ENCODE data around the gene TMUB1. TPM values are rescaled to one million over a fixed set of nuclear protein-coding genes. Genes with fewer than 3 reads are reported as not detected.
A peak's percentile ranks its signal among the peaks of the same experiment; 100 is the strongest.
"Not testable (repeated sequence)": the region's sequence is repeated elsewhere in the genome, so short reads cannot be mapped to it uniquely, and the experiment has no call there.

Gene TMUB1
- total RNA-seq, 1 donor from 2014 or later, result 40.3 TPM

DNA sequence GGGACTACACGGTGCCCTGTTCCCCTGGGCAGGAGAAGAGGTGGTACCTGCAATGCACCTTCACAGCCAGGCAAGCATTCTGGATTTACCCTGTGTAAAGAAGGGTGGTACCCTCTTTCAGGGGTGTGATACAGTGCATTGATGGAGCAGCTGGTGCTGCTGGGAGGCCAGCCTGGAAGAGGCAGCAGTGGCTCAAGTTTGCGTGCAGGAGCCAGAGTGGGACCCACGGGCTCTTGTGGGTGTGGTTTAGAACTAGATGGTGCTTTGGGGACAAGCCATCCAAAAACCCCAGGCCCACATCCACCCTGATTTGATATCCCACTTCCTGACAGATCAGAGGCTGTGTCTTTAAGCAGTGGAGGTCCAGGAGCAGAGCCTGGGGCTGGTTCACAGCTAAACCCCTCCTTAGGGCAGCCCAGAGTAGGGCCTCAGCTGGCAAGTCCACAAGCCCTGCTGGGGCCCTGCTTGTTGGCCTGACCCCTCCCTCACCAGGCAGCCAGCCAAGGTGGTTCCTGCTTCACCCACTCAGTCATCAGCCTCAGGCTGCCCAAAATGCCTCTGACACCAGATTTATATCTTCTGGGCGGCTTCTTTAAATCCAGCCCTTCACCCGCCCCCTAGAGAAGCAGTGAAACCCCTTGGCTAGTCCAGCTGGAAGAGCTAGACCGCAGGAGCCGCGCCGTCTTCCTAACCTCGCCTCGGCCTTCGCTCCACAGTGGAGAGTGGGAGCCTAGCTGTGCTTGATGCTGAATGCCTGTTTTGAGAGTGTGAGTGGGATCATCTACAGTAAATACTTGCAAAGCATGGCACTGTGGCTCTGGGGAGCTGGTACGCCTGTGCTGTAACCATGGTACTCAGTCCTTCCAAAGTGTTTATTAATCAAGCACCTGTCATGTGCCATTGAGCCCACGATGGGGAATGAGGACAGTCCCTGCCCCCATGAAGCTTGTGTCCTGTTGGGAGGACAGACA is 36.4 kb downstream of the TMUB1 start:
- Histone ChIP-seq H3K9me3 (no peaks in the 10 kb centered on the region), H3K4me1 (peaks cover 27% of the 10 kb centered on the region), H3K4me3 (no peak overlapping the region), H3K27me3 (no peaks in the 10 kb centered on the region), H3K27ac (no peak overlapping the region), H3K36me3 (peaks cover 0 to 3% of the 10 kb centered on the region in 2 donors)
- TF ChIP-seq POLR2AphosphoS5 (IDR thresholded peaks at IDR 0.05; ENCODE audit: insufficient read depth in 1 of 2, low read depth in 1 of 2), result peak in 1 of 2 donors; percentile 15
- TF ChIP-seq, protein P1, sequence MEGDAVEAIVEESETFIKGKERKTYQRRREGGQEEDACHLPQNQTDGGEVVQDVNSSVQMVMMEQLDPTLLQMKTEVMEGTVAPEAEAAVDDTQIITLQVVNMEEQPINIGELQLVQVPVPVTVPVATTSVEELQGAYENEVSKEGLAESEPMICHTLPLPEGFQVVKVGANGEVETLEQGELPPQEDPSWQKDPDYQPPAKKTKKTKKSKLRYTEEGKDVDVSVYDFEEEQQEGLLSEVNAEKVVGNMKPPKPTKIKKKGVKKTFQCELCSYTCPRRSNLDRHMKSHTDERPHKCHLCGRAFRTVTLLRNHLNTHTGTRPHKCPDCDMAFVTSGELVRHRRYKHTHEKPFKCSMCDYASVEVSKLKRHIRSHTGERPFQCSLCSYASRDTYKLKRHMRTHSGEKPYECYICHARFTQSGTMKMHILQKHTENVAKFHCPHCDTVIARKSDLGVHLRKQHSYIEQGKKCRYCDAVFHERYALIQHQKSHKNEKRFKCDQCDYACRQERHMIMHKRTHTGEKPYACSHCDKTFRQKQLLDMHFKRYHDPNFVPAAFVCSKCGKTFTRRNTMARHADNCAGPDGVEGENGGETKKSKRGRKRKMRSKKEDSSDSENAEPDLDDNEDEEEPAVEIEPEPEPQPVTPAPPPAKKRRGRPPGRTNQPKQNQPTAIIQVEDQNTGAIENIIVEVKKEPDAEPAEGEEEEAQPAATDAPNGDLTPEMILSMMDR (IDR thresholded peaks at IDR 0.05), result no peak
- DNase-seq (ENCODE audit: extremely low spot score in 2 of 2), result no peak
- intact Hi-C loops (cut with DNase I), result no loop called here

DNA sequence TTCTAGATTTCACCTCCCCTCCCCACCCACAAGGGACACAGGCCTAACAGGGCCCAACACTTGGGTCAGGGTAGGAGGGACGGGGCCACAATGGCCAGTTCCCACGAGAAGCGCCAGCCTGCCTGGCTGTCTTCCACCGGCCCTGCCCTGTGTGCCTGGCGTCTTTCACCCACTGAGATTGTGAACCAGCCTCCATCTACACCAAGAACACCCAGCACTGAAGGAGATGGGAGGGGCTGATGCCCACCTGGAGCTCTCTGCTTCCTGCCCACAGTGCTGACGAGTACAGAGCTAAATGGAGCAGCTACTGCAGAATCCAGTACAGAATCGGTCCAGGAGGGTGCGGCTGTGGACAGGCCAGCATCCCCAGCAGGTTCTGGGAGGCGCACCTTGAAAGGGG is 37.3 kb downstream of the TMUB1 start:
- H3K4me1 ChIP-seq, result peaks cover 19% of the 10 kb centered on the region
- no peak overlapping the region for H3K4me3 ChIP-seq
- TF ChIP-seq, protein P1 (IDR thresholded peaks at IDR 0.05), result no peak
- TF ChIP-seq POLR2A (IDR thresholded peaks at IDR 0.05) (no peak), POLR2AphosphoS5 (IDR thresholded peaks at IDR 0.05; ENCODE audit: insufficient read depth in 1 of 2, low read depth in 1 of 2) (no peak)
- no peaks in the 10 kb centered on the region for H3K9me3 ChIP-seq
- no peak for DNase-seq (ENCODE audit: extremely low spot score in 2 of 2)
- H3K27ac ChIP-seq, result no peak overlapping the region
- peaks cover 0 to 3% of the 10 kb centered on the region in 2 donors for H3K36me3 ChIP-seq
- no peaks in the 10 kb centered on the region for H3K27me3 ChIP-seq
- intact Hi-C loops (cut with DNase I), result no loop called here

DNA sequence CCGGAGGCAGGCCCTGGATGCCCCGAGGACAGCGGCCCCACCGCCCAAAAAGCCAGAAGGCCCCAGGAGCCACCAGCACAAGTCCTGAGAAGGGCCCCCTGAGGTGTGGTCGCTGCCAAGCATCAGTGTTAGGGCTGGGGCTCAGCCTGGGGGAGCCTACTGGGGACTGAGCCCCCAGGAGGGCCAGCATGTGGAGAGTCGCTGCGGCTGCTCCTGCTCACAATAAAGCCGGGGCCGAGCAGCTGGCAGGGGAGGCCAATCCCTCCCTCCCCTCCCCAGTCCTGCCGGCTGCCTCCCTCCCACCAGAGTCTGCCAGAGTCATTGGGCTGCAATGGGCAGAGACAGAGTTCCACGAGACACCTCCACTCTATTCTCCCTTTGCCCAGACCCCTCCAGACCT is 38.0 kb downstream of the TMUB1 start:
- Histone ChIP-seq H3K9me3 (no peaks in the 10 kb centered on the region), H3K27ac (no peak overlapping the region), H3K36me3 (peaks cover 0 to 3% of the 10 kb centered on the region in 2 donors), H3K4me3 (no peak overlapping the region), H3K4me1 (peaks cover 16% of the 10 kb centered on the region), H3K27me3 (no peaks in the 10 kb centered on the region)
- intact Hi-C loops (cut with DNase I), result no loop called here
- TF ChIP-seq POLR2A (IDR thresholded peaks at IDR 0.05) (no peak), POLR2AphosphoS5 (IDR thresholded peaks at IDR 0.05; ENCODE audit: insufficient read depth in 1 of 2, low read depth in 1 of 2) (no peak)
- TF ChIP-seq, protein P1 (IDR thresholded peaks at IDR 0.05), result no peak
- DNase-seq (ENCODE audit: extremely low spot score in 2 of 2), result no peak

DNA sequence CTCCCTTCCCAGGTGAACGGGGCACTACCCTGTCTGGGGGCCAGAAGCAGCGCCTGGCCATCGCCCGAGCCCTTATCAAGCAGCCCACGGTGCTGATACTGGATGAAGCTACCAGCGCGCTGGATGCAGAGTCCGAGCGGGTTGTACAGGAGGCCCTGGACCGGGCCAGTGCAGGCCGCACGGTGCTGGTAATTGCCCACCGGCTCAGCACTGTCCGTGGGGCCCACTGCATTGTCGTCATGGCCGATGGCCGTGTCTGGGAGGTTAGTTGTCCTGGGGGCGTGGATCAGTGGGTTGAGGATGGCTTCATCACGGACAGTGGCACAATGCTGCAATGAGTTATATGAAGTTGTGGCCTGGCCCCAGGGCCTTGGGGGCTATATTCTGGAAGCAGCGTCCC is 39.3 kb downstream of the TMUB1 start:
- peaks cover 0 to 3% of the 10 kb centered on the region in 2 donors for H3K36me3 ChIP-seq
- no peak overlapping the region for H3K4me3 ChIP-seq
- TF ChIP-seq POLR2AphosphoS5 (IDR thresholded peaks at IDR 0.05; ENCODE audit: insufficient read depth in 1 of 2, low read depth in 1 of 2), result no peak
- no peak for TF ChIP-seq POLR2A (IDR thresholded peaks at IDR 0.05)
- TF ChIP-seq, protein P1 (IDR thresholded peaks at IDR 0.05), result no peak
- no peak for DNase-seq (ENCODE audit: extremely low spot score in 2 of 2)
- no peaks in the 10 kb centered on the region for H3K27me3 ChIP-seq
- intact Hi-C loops (cut with DNase I), result no loop called here
- no peak overlapping the region for H3K27ac ChIP-seq
- H3K4me1 ChIP-seq, result peaks cover 29% of the 10 kb centered on the region
- H3K9me3 ChIP-seq, result no peaks in the 10 kb centered on the region

DNA sequence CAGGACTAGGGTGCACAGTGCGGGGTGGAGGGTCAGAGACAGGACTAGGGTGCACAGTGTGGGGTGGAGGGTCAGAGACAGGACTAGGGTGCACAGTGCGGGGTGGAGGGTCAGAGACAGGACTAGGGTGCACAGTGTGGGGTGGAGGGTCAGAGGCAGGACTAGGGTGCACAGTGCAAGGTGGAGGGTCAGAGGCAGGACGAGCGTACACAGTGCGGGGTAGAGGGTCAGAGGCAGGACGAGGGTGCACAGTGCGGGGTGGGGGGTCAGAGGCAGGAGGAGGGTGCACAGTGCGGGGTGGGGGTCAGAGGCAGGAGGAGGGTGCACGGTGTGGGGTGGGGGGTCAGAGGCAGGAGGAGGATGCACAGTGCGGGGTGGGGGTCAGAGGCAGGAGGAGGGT is 39.8 kb downstream of the TMUB1 start:
- H3K36me3 ChIP-seq; H3K27me3 ChIP-seq; intact Hi-C loops (cut with DNase I); H3K9me3 ChIP-seq; H3K4me3 ChIP-seq; H3K27ac ChIP-seq; DNase-seq (ENCODE audit: extremely low spot score in 2 of 2): not testable (repeated sequence)
- H3K4me1 ChIP-seq, result peaks cover 34% of the 10 kb centered on the region
